T-helper 17 cell (primary cell): ENCODE data around the gene MARK2. TPM values are rescaled to one million over a fixed set of nuclear protein-coding genes. Genes with fewer than 3 reads are reported as not detected.

Experiments
- ATAC-seq: fragments of 150-1000 bp; cut with Tn5 transposase; 2 replicates; pipeline ENCODE4 v1.10.0; 2021; ENCODE audit warnings: mild to moderate bottlenecking, moderate library complexity
- DNase-seq, 3 donors: peaks; one replicate each; pipeline versions ENCODE4 v3.0.0 to v3.0.0-alpha.2; 2020 to 2021
- H3K9me3 ChIP-seq: one replicate; pipeline ENCODE4 v1.7.0; 2013; ENCODE audit warnings: low read length, mild to moderate bottlenecking; ENCODE audit not compliant: control insufficient read depth, poor library complexity, severe bottlenecking
- H3K27ac Mint-ChIP-seq: one replicate; pipeline ENCODE4 v1.8.0; 2022; ENCODE audit warnings: mild to moderate bottlenecking, moderate library complexity, mixed read lengths
- H3K27me3 Mint-ChIP-seq: one replicate; pipeline ENCODE4 v1.8.0; 2022; ENCODE audit warnings: mixed read lengths
- H3K36me3 Mint-ChIP-seq: one replicate; pipeline ENCODE4 v1.8.0; 2022; ENCODE audit warnings: low read depth, mixed read lengths
- H3K4me1 Mint-ChIP-seq: one replicate; pipeline ENCODE4 v1.8.0; 2022; ENCODE audit warnings: mild to moderate bottlenecking, mixed read lengths
- H3K4me3 Mint-ChIP-seq: one replicate; pipeline ENCODE4 v1.8.0; 2022; ENCODE audit warnings: mild to moderate bottlenecking, moderate library complexity, mixed read lengths
- total RNA-seq, 4 donors: library from RNA in 2 of 4; stranded (reverse) in 2 of 4; gene quantifications; one replicate each; pipeline ENCODE4 v1.2.3 and lab custom pipeline; 2022 to 2026

Gene MARK2
- total RNA-seq, 2 donors from 2014 or later, result 44.6 to 53.5 TPM

GRCh38 chr11:63931876-63932275 lies 93.0 kb downstream of the MARK2 start:
- Mint-ChIP-seq H3K4me3 (no peak overlapping the region), H3K4me1 (peaks cover 3% of the 10 kb centered on the region), H3K27ac (no peak overlapping the region), H3K27me3 (no peaks in the 10 kb centered on the region), H3K36me3 (no peaks in the 10 kb centered on the region)
- H3K9me3 ChIP-seq, result no peaks in the 10 kb centered on the region
- ATAC-seq (no peak), DNase-seq (no peak)

- ATAC-seq, result no peak
- H3K4me1 Mint-ChIP-seq, result peaks cover 10% of the 10 kb centered on the region
- no peak overlapping the region for H3K4me3 Mint-ChIP-seq
- H3K9me3 ChIP-seq, result no peaks in the 10 kb centered on the region
- H3K27ac Mint-ChIP-seq, result no peak overlapping the region
- DNase-seq, result no peak
- H3K27me3 Mint-ChIP-seq, result no peaks in the 10 kb centered on the region
- no peaks in the 10 kb centered on the region for H3K36me3 Mint-ChIP-seq
Measured at GRCh38 chr11:63933459-63933858, 94.5 kb downstream of the MARK2 start.

GRCh38 chr11:63937713-63938478 lies 99.0 kb downstream of the MARK2 start:
- H3K27ac Mint-ChIP-seq, result peak overlapping the region; percentile 91
- no peaks in the 10 kb centered on the region for H3K36me3 Mint-ChIP-seq
- H3K4me3 Mint-ChIP-seq, result peak overlapping the region; percentile 96
- H3K4me1 Mint-ChIP-seq, result peaks cover 22% of the 10 kb centered on the region
- ATAC-seq (peak; percentile 14), DNase-seq (no peak)
- H3K9me3 ChIP-seq, result no peaks in the 10 kb centered on the region
- H3K27me3 Mint-ChIP-seq, result no peaks in the 10 kb centered on the region

GRCh38 chr11:63938479-63939396 lies 99.8 kb downstream of the MARK2 start, which contains the start of gene NAA40:
Gene NAA40, plus strand, starts transcription at chr11:63939002. Its CDS starts 95 bp downstream, at chr11:63939097.
- peaks cover 22% of the 10 kb centered on the region for H3K4me1 Mint-ChIP-seq
- peak within 1 kb of the TSS; percentile 96 for H3K4me3 Mint-ChIP-seq
- ATAC-seq, result peak; percentile 91
- no peaks in the 10 kb centered on the region for H3K27me3 Mint-ChIP-seq
- no peaks in the 10 kb centered on the region for H3K36me3 Mint-ChIP-seq
- peak; percentile 79 to 93 (median 92) for DNase-seq
- H3K27ac Mint-ChIP-seq, result peak within 1 kb of the TSS; percentile 91
- no peaks in the 10 kb centered on the region for H3K9me3 ChIP-seq

- no peak for DNase-seq
- peaks cover 26% of the 10 kb centered on the region for H3K4me1 Mint-ChIP-seq
- no peaks in the 10 kb centered on the region for H3K27me3 Mint-ChIP-seq
- peak overlapping the region; percentile 96 for H3K4me3 Mint-ChIP-seq
- no peak for ATAC-seq
- H3K27ac Mint-ChIP-seq, result peak overlapping the region; percentile 91
- no peaks in the 10 kb centered on the region for H3K9me3 ChIP-seq
- H3K36me3 Mint-ChIP-seq, result no peaks in the 10 kb centered on the region
Measured at GRCh38 chr11:63939397-63939891, 100.5 kb downstream of the MARK2 start.

- ATAC-seq, result no peak
- no peak for DNase-seq
- no peaks in the 10 kb centered on the region for H3K36me3 Mint-ChIP-seq
- H3K4me1 Mint-ChIP-seq, result peaks cover 27% of the 10 kb centered on the region
- peak overlapping the region; percentile 28 for H3K4me3 Mint-ChIP-seq
- H3K9me3 ChIP-seq, result no peaks in the 10 kb centered on the region
- no peaks in the 10 kb centered on the region for H3K27me3 Mint-ChIP-seq
- peak overlapping the region; percentile 91 for H3K27ac Mint-ChIP-seq
Measured at GRCh38 chr11:63940786-63941185, 101.9 kb downstream of the MARK2 start.

- DNase-seq, result no peak
- H3K9me3 ChIP-seq, result no peaks in the 10 kb centered on the region
- no peaks in the 10 kb centered on the region for H3K36me3 Mint-ChIP-seq
- no peaks in the 10 kb centered on the region for H3K27me3 Mint-ChIP-seq
- H3K4me1 Mint-ChIP-seq, result peaks cover 29% of the 10 kb centered on the region
- ATAC-seq, result no peak
- H3K27ac Mint-ChIP-seq, result peak overlapping the region; percentile 37
- H3K4me3 Mint-ChIP-seq, result no peak overlapping the region
Measured at GRCh38 chr11:63941901-63942300, 103.0 kb downstream of the MARK2 start.

- no peaks in the 10 kb centered on the region for H3K9me3 ChIP-seq
- Mint-ChIP-seq H3K4me3 (no peak overlapping the region), H3K27me3 (no peaks in the 10 kb centered on the region), H3K27ac (no peak overlapping the region), H3K4me1 (peaks cover 27% of the 10 kb centered on the region), H3K36me3 (no peaks in the 10 kb centered on the region)
- no peak for DNase-seq
- ATAC-seq, result no peak
Measured at GRCh38 chr11:63942803-63943202, 103.9 kb downstream of the MARK2 start.

GRCh38 chr11:63944987-63945386 lies 106.1 kb downstream of the MARK2 start:
- Mint-ChIP-seq H3K4me1 (peaks cover 15% of the 10 kb centered on the region), H3K36me3 (no peaks in the 10 kb centered on the region), H3K27ac (no peak overlapping the region), H3K27me3 (no peaks in the 10 kb centered on the region), H3K4me3 (no peak overlapping the region)
- no peak for DNase-seq
- H3K9me3 ChIP-seq, result no peaks in the 10 kb centered on the region
- no peak for ATAC-seq

GRCh38 chr11:63945477-63946163 lies 106.7 kb downstream of the MARK2 start:
- no peak overlapping the region for H3K4me3 Mint-ChIP-seq
- no peaks in the 10 kb centered on the region for H3K36me3 Mint-ChIP-seq
- no peaks in the 10 kb centered on the region for H3K9me3 ChIP-seq
- peak; percentile 81 for ATAC-seq
- H3K4me1 Mint-ChIP-seq, result peaks cover 10% of the 10 kb centered on the region
- DNase-seq, result peak in 2 of 3 donors; percentile 22 to 28
- no peak overlapping the region for H3K27ac Mint-ChIP-seq
- H3K27me3 Mint-ChIP-seq, result no peaks in the 10 kb centered on the region

- H3K27me3 Mint-ChIP-seq, result no peaks in the 10 kb centered on the region
- ATAC-seq, result peak; percentile 54
- H3K36me3 Mint-ChIP-seq, result peaks cover 5% of the 10 kb centered on the region
- DNase-seq, result no peak
- H3K4me3 Mint-ChIP-seq, result peak overlapping the region; percentile 80
- H3K9me3 ChIP-seq, result no peaks in the 10 kb centered on the region
- H3K4me1 Mint-ChIP-seq, result peaks cover 14% of the 10 kb centered on the region
- peak overlapping the region; percentile 81 for H3K27ac Mint-ChIP-seq
Measured at GRCh38 chr11:63951779-63952536, 113.0 kb downstream of the MARK2 start.

- DNase-seq (no peak), ATAC-seq (no peak)
- peak overlapping the region; percentile 80 for H3K4me3 Mint-ChIP-seq
- H3K4me1 Mint-ChIP-seq, result peaks cover 14% of the 10 kb centered on the region
- peaks cover 5% of the 10 kb centered on the region for H3K36me3 Mint-ChIP-seq
- H3K27me3 Mint-ChIP-seq, result no peaks in the 10 kb centered on the region
- H3K27ac Mint-ChIP-seq, result peak overlapping the region; percentile 21
- H3K9me3 ChIP-seq, result no peaks in the 10 kb centered on the region
Measured at GRCh38 chr11:63952570-63952969, 113.7 kb downstream of the MARK2 start.
